NCI-H2171 (cell line): ENCODE results near the gene ZER1.

Source experiments
- DNase-seq: peaks from one replicate; lab custom pipeline; 2025; lab: John Stamatoyannopoulos, UW

The ZER1 gene

GRCh38 chr9:128735373-128735772 lies 36.4 kb downstream of the ZER1 start:
- no peak for DNase-seq

GRCh38 chr9:128733256-128733655 lies 38.5 kb downstream of the ZER1 start:
- DNase-seq: peak; percentile 32

GRCh38 chr9:128732576-128732975 lies 39.2 kb downstream of the ZER1 start:
- no peak for DNase-seq

- DNase-seq: no peak
Observed at GRCh38 chr9:128731691-128732090, 40.0 kb downstream of the ZER1 start.

- DNase-seq: no peak
Observed at GRCh38 chr9:128731093-128731492, 40.6 kb downstream of the ZER1 start.

GRCh38 chr9:128729766-128730517 lies 41.8 kb downstream of the ZER1 start:
- DNase-seq: peak; percentile 81

- DNase-seq: peak; percentile 85
Observed at GRCh38 chr9:128729302-128729701, 42.4 kb downstream of the ZER1 start.

- no peak for DNase-seq
Observed at GRCh38 chr9:128728298-128728697, 43.4 kb downstream of the ZER1 start.

GRCh38 chr9:128727640-128728248 lies 44.0 kb downstream of the ZER1 start:
- no peak for DNase-seq

- peak; percentile 100 for DNase-seq
Observed at GRCh38 chr9:128724744-128725211, 46.9 kb downstream of the ZER1 start.

- peak; percentile 100 for DNase-seq
Observed at GRCh38 chr9:128723866-128724743, 47.6 kb downstream of the ZER1 start, which contains the start of gene ZDHHC12. TSS of gene ZDHHC12 (minus strand) at chr9:128724127. CDS start at chr9:128724093, 34 bp downstream.

- no peak for DNase-seq
Observed at GRCh38 chr9:128723352-128723865, 48.3 kb downstream of the ZER1 start.

GRCh38 chr9:128722380-128723351 lies 49.1 kb downstream of the ZER1 start:
- DNase-seq: no peak

- no peak for DNase-seq
Observed at GRCh38 chr9:128721487-128722010, 50.2 kb downstream of the ZER1 start.

- DNase-seq: no peak
Observed at GRCh38 chr9:128720841-128721486, 50.8 kb downstream of the ZER1 start.

GRCh38 chr9:128719919-128720605 lies 51.7 kb downstream of the ZER1 start:
- no peak for DNase-seq

GRCh38 chr9:128718475-128718874 lies 53.3 kb downstream of the ZER1 start:
- DNase-seq: no peak

- DNase-seq: no peak
Observed at GRCh38 chr9:128718047-128718446, 53.7 kb downstream of the ZER1 start.

GRCh38 chr9:128716581-128717254 lies 55.0 kb downstream of the ZER1 start:
- peak; percentile 36 for DNase-seq
